H1 (cell line): ENCODE measurements around the gene CD276. TPM values are rescaled to one million over a fixed set of nuclear protein-coding genes. Genes with fewer than 3 reads are reported as not detected.

Source experiments
- ASH2L ChIP-seq: fragments of 200-600, 300-600 bp; sonication (generic); IDR thresholded peaks from one replicate; pipeline ENCODE4 v1.7.1; 2017; ENCODE audit warnings: low read length
- ATF2 ChIP-seq: IDR thresholded peaks from 2 replicates; pipeline ENCODE4 v1.6.1; 2012; ENCODE audit warnings: low read length, inconsistent platforms
- CEBPB ChIP-seq: IDR thresholded peaks from 2 replicates; pipeline ENCODE4 v1.6.1; 2012; ENCODE audit warnings: low read depth, low read length
- CREB1 ChIP-seq: IDR thresholded peaks from 2 replicates; pipeline ENCODE4 v1.6.1; 2012; ENCODE audit warnings: inconsistent platforms
- EGR1 ChIP-seq: IDR thresholded peaks from 2 replicates; pipeline ENCODE4 v1.6.1; 2011; ENCODE audit warnings: low read depth, low read length, borderline replicate concordance
- FOSL1 ChIP-seq: IDR thresholded peaks from 2 replicates; pipeline ENCODE4 v1.6.1; 2011; ENCODE audit warnings: mild to moderate bottlenecking, low read depth, low read length, moderate library complexity; ENCODE audit not compliant: insufficient read depth
- HDAC2 ChIP-seq, 2 experiments: fragments of 300-600 bp in 1 of 2; sonication (generic) in 1 of 2; IDR thresholded peaks; 2 replicates each; pipeline ENCODE4 v1.6.1; 2011 to 2012; ENCODE audit warnings: low read depth in 2 of 2, low read length in 2 of 2, mild to moderate bottlenecking in 2 of 2, moderate library complexity in 2 of 2, borderline replicate concordance in 1 of 2, inconsistent platforms in 1 of 2
- JUN ChIP-seq: IDR thresholded peaks from 2 replicates; pipeline ENCODE4 v1.6.1; 2011; ENCODE audit warnings: low read depth, mild to moderate bottlenecking, improper control_type of control experiment, low read length
- PHF8 ChIP-seq: fragments of 200-600 bp; sonication (generic); conservative IDR thresholded peaks from 2 replicates; pipeline ENCODE4 v1.7.1; 2012; ENCODE audit warnings: low read depth, mild to moderate bottlenecking, inconsistent platforms, low read length, moderate library complexity
- POLR2AphosphoS5 ChIP-seq: IDR thresholded peaks from 2 replicates; pipeline ENCODE4 v1.6.1; 2011; ENCODE audit warnings: low read depth, low read length
- RBBP5 ChIP-seq: IDR thresholded peaks from 2 replicates; pipeline ENCODE4 v1.7.1; 2012; ENCODE audit warnings: low read depth, mild to moderate bottlenecking, inconsistent platforms, low read length, moderate library complexity, borderline replicate concordance
- RFX5 ChIP-seq: IDR thresholded peaks from 2 replicates; pipeline ENCODE4 v1.6.1; 2011; ENCODE audit warnings: low read depth, low read length, improper control_type of control experiment, borderline replicate concordance
- SIN3A ChIP-seq, 2 experiments: IDR thresholded peaks in 1 of 2; conservative IDR thresholded peaks in 1 of 2; 2 replicates each; pipeline ENCODE4 v1.6.1; 2011 to 2012; ENCODE audit warnings: low read length in 2 of 2, improper control_type of control experiment in 1 of 2, low read depth in 1 of 2, mild to moderate bottlenecking in 1 of 2
- SRF ChIP-seq: IDR thresholded peaks from 2 replicates; pipeline ENCODE4 v1.6.1; 2011; ENCODE audit warnings: mild to moderate bottlenecking, low read depth, low read length, moderate library complexity
- polyA plus RNA-seq, 7 experiments: library from polyadenylated mRNA; depleted of rRNA in 3 of 7; stranded (reverse) in 5 of 7; unstranded in 2 of 7; fragments of >200 nt in 5 of 7; fragments of 200-250 nt in 2 of 7; gene quantifications; 1 replicate in 5 of 7; 2 replicates in 1 of 7; 4 replicates in 1 of 7; pipeline versions ENCODE4 v1.2.1 to v1.2.3, GENCODE V29; 2011 to 2013; ENCODE audit warnings: missing spikeins in 2 of 7, mixed read lengths in 2 of 7
- total RNA-seq: library from RNA; stranded (reverse); fragmentation: NEBNext Ultra II Directional; extraction: Animal tissue kit (Norgen Biotek cat#: 25700); gene quantifications from 2 replicates; pipeline ENCODE4 v1.2.1, GENCODE V29; 2021
- TF ChIP-seq, protein P1 (sequence below): IDR thresholded peaks from 2 replicates; pipeline ENCODE4 v1.6.1; 2012; ENCODE audit warnings: inconsistent platforms

CD276 gene
- total and polyA plus RNA-seq, 2 of the 8 experiments (the other 6 are each of a cell fraction or from before 2014, with no cell fraction given): 156 to 158 TPM

- TF ChIP-seq JUN (no peak), CEBPB (no peak), POLR2AphosphoS5 (peak; percentile 50; the same call in 1 of the 2 replicates), SRF (no peak), EGR1 (peak; percentile 23; the same call in 1 of the 2 replicates), RBBP5 (peak; percentile 80; the same call in 1 of the 2 replicates), PHF8 (peak; percentile 67; the same call in 1 of the 2 replicates), HDAC2 (IDR thresholded peaks at IDR 0.05; ENCODE audit: borderline replicate concordance in 1 of 2, low read depth in 2 of 2, low read length in 2 of 2) (0 out of 4 replicates have a peak, but pooled peaks of 1 of the 2 experiments have one; percentile 1), SIN3A (conservative IDR thresholded peaks at IDR 0.05 in 1 of 2, IDR thresholded peaks at IDR 0.05 in 1 of 2; ENCODE audit: low read depth in 1 of 2, low read length in 2 of 2) (no peak; a peak in 1 of 4 replicates), ASH2L (peak; percentile 80), FOSL1 (no peak), RFX5 (no peak), CREB1 (no peak), ATF2 (no peak)
- TF ChIP-seq, protein P1, sequence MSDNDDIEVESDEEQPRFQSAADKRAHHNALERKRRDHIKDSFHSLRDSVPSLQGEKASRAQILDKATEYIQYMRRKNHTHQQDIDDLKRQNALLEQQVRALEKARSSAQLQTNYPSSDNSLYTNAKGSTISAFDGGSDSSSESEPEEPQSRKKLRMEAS: peak; percentile 9
These were observed at the start of gene CD276 (continued) for GRCh38 chr15:73683777-73684580.
